AML-193 (cell line): Measurements from ENCODE around the gene TMEM243.
"Not testable (repeated sequence)": the region's sequence is repeated elsewhere in the genome, so short reads cannot be mapped to it uniquely, and the experiment has no call there.

Experiments
- DNase-seq, 2 experiments: peaks; one replicate each; lab custom pipeline; 2025; lab: John Stamatoyannopoulos, UW

TMEM243 gene

DNA sequence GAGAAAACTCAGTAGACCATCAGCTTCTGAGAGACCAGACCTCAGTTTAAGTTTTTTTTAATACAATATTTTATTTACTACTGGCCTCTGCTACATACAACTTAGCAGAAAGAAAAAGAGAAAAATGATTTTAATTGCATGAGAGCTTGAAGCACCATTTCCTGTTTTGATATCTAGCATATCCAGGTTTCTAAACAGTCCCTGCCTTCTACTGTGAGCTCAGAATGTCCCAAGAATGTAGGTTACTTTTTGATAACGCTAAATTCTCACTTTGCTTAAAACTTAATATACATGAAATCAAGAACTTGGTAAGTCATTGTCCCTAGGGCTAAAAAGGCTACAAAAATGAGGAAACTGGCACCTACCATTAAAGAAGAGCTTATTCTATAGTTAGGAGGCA is 7.0 kb downstream of the TMEM243 start:
- no peak for DNase-seq

DNA sequence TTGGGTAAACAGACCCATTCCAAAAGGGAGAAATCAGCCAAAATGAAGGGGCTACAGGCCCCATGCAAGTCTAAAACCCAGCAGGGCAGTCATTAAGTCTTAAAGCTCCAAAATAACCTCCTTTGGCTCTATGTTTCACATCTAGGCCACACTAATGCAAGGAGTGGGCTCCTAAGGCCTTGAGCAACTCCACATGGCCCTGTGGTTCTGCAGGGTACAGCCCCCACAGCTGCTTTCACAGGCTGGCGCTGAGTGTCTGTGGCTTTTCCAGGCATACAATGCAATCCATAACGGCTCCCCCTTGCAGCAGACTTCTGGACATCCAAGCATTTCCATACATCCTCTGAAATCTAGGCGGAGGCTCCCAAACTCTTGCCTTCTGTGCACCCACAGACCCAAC is 9.0 kb downstream of the TMEM243 start:
- DNase-seq, result no peak

DNA sequence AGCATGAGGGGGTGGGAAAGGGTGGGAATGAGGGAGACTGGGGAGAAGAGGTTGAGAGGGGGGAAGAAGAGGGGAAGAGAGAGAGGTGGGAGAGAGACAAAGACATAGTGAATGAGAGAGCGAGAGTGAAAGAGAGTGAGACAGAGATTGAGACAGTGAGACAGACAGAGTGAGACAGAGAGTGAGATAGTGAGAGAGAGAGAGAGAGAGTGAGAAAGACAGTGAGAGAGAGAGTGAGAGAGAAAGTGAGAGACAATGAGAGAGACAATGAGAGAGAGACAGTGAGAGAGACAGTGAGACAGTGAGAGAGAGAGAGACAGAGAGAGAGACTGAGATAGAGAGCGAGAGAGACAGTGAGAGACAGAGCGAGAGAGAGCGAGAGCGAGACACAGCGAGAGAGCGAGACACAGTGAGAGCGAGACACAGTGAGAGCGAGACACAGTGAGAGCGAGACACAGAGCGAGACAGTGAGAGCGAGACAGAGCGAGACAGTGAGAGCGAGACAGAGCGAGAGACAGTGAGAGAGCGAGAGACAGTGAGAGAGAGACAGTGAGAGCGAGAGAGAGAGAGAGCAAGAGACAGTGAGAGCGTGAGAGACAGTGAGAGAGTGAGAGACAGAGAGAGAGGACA is 10.1 kb downstream of the TMEM243 start:
- no peak for DNase-seq

DNA sequence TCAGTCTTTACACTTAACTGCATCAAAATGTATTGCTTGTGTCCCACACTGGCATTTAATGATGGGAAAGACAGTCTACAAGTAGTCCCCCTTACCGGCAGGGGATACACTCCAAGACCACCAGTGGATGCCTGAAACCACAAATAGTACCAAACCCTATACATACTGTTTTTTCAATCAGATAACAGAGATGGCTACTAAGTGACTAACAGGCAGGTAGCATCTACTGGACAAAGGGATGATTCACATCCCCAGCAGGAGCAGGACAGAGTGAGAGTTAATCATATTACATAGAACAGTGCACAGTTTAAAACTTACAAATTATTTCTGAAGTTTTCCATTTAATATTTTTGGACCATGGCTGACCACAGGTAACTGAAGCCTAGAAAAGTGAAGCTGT is 13.2 kb downstream of the TMEM243 start:
- DNase-seq, result no peak

DNA sequence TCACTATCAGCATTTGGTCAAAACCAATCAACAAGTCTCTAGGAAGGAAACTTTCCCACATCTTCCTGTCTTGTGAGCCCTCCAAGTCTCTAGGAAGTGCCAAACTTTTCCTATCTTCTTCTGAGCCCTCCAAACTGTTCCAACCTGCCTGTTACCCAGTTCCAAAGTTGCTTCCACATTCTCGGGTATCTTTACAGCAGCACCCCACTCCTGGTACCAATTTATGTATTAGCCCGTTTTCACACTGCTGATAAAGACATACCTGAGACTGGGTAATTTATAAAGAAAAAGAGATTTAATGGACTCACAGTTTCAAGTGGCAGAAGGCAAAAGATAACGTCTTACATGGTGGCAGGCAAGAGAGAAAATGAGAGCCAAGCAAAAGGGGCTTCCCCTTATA is 13.8 kb downstream of the TMEM243 start:
- not testable (repeated sequence) for DNase-seq

DNA sequence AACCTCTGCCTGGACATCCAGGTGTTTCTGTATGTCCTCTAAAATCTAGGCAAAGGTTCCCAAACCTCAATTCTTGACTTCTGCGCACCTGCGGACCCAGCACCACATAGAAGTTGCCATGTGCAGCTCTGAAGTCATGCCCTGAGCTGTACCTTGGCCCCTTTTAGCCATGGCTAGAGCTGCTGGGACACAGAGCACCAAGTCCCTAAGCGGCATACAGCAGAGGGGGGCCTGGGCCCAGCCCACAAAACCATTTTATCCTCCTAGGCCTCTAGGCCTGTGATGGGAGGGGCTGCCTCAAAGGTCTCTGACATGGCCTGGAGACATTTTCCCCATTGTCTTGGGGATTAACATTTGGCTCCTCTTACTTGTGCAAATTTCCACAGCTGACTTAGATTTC is 14.6 kb downstream of the TMEM243 start:
- DNase-seq, result no peak

DNA sequence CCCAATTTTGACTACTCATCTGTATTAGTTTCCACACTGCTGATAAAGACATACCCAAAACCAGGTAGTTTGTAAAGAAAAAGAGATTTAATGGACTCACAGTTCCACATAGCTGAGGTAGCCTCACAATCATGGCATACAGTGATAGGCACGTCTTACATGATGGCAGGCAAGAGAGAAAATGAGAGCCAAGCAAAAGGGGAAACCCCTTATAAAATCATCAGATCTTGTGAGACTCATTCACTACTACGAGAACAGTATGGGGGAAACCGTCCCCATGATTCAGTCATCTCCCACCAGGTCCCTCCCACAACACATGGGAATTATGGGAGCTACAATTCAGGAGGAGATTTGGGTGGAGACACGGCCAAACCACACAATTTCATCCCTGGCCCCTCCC is 15.6 kb downstream of the TMEM243 start:
- not testable (repeated sequence) for DNase-seq

DNA sequence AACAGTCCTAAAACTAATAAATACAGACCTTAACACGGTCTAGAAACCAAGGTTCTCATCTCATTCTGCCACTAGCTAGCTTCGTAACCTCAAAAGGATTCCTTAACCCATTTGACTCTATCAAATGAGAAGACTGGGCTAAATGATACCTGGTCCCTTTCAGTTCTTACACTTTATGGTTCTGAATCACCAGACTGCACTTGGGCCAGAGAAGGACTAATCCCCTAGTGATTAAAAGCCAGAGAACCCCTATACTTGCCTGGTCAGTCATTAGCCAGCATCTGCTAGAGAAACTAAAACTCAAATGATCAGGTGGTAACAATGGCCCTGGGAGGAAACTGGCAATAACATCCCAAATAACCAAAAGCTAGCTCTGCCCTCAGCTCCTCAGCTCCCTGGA is 16.8 kb downstream of the TMEM243 start:
- no peak for DNase-seq

DNA sequence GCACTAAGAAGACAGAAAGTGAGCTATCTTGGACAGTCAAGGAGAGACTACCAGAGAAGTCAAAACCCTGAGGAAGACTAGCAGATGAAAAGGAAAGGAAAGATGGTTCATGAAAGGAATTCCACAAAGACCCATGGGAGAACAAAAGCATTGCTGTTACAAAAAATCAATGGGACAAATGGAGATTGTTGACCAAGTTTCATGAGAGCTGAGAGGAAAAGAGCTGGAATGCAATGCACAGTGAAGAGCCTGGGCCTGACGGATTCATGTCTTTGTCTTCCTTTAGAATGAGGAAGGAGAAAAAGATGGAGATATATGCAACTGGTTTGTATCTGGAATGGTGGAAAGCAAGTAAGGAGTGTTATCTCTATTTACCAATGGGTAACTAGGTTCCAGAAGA is 17.3 kb downstream of the TMEM243 start:
- no peak for DNase-seq

DNA sequence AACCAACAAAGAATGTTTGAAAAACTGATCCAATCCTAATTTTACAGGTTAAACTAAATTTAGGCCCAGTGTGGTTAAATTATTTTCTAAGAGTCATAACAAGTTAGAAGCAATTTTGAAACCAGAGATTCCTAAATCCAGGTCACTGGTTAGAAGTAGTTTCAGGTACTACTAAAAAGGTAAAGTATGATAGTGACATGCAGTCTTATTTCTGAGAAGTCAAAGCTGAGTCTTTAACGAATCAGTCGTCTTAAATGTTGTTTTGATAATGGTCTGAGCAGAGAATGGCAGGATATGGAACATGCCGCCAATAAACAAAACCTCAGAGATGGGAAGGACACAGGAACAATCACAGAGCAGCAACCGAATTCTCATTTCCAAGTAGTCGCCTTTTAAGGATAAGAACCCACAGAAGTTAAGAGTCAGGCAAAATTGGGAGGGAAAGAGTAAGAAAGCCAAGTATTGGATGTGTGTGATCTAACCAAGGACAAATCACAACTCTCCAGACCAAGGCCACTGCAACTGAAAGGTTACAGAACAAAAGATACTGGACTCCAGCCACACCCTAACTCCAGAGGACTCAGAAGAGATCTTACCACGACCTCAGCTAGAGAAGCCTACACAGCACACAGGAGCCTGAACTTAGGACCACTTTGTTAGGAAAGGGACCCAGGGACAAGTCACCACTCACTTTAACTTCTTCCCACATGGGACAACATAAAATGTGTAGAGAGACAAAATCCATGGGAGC is 19.7 kb downstream of the TMEM243 start:
- no peak for DNase-seq

DNA sequence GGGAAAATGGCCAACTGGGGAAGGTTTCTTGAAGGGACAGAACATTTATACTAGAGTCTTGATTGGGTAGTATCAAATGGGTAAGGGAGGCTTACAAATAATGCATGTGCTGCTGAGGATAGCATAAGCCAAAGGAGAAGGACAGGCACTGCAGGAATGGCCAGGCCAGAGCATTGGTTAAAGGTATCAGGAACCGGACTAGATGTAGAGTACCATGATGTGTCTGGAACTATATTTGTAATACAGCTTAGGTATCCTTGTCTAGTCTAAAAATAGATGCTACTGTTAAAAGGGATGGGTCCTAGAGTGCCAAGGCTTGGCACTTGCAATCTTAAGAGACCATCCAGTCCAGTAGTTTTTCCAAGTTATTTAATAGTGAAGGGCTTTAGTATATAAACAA is 20.3 kb downstream of the TMEM243 start:
- no peak for DNase-seq

DNA sequence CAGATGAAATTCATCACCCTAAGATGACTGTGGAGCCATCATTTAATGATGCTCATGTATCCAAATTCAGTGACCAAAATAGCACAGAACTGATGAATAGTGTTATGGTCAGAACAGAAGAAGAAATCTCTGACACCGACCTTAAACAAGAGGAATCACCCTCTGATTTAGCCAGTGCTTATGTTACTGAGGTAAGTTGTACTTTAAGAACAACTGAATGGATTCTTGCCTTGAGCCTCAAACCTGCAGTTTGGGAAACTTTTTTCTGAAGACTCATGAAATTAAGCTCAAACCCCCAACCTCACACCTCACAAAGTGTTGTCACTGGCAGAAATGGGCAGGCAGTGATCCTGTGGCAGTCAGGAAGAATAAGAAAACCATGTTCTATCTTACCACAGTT is 25.6 kb downstream of the TMEM243 start:
- no peak for DNase-seq

DNA sequence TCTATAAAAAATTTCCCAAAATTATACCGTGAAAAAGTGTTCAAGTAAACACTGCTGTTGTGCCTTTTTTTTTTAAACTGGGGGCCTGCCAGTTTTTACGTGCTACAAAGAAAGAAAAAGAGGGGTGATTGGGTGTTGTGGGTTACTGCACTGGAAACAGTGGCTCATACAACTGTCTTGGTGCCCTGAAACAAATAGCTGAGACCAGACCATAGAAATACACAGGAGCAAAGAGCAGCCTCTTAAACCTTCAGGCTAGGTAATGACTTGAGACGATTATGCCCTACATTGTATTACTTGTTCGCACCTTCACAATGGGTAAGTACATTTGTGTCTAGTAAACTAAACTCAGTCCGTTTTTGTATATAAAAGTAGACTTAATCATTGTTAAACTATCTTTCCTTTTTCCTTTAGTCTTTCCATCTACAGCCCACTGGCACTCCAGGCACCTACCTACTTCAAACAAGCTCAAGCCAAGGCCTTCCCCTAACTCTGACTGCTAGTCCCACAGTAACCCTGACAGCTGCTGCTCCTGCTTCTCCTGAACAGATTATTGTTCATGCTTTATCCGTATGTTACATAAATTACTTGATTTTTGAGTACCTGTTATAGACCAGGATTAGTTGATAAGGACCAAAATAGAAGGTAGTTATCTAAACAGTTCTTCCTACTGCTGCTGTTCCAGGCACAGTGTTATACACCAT is 26.6 kb downstream of the TMEM243 start:
- no peak for DNase-seq

DNA sequence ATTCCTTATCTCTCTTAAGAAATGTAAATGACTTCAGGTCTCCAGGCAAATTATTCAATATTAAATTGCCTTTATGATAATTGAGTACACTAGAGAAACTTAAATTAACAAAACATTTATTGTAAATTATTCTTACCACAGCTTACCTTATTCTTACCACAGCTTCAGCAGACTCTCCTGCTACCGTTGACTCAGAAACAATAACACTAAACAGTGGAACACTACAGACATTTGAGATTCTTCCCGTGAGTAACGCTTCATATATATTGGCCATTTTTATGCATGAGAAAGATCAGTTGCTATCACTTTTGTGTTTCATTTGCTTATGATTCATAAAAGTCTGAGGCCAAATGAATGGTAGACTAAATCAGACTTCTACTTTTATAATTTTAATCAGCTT is 28.7 kb downstream of the TMEM243 start:
- DNase-seq, result no peak

DNA sequence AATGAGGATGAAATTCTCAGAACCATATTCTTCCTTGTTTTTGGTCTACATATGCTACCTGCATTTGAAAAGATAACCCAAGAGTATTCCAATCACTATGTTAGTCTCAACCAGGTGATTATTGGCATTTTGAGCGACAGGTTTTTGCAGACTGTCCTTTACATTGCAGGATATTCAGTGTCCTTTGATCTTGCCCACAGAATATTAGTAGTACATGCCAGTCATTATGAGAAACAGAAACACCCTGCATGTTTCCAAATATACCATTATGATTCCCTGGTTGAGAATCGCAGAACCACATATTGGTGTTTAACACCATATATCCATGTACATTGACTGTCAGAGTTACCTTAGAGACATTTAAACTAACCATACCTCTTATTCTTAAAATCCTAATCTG is 30.6 kb downstream of the TMEM243 start:
- no peak for DNase-seq

DNA sequence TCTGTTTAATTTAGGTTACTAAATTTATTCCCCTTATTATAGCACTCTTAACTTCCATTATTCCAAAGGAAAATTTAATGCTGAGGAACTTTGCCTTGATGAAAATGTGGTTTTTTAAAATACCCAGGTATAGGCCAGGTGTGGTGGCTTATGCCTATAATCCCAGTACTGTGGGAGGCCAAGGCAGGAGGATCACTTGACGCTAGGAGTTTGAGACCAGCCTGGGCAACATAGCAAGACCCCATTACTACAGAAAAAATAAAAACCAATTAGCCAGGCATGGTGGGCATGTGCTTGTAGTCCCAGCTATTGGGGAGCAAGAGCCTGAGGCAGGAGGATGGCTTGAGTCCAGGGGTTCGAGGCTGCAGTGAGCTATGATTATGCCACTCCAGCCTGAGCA is 32.4 kb downstream of the TMEM243 start:
- no peak for DNase-seq

DNA sequence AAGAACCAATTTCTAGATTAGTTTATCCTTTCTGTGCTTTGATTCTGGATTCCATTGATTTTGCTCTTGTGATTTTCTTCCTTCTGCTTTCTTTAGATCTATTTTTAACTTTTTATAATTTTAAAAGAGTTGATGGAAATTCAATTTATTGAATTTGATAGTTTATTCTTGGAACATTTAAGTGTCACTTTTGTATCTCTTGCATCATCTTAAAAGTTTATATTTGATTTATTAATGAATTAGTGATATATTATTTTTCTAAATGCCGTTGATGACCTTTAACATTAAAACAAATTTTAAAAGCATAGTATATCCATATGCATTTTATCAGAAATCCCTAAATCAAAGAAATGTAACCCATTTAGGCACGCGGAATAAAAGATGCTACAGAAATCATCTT is 40.4 kb downstream of the TMEM243 start:
- DNase-seq, result no peak

DNA sequence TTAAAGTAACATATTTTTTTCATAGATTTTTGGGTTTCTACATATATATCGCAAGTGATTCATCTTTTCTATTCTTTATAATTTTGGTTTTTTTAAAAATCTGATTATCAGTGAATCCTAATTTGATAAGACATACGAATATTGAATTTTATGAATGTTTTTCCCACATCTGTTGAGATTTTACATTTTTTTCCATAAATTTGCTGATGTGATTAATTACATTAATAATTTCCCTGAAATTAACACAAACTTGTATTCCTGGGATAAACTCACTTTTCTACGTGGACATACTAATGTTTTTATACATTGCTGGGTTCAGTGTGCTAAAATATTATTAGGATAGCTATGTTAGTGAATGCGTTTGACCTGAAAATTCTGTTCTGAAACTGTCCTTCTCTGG is 41.2 kb downstream of the TMEM243 start:
- DNase-seq, result no peak

DNA sequence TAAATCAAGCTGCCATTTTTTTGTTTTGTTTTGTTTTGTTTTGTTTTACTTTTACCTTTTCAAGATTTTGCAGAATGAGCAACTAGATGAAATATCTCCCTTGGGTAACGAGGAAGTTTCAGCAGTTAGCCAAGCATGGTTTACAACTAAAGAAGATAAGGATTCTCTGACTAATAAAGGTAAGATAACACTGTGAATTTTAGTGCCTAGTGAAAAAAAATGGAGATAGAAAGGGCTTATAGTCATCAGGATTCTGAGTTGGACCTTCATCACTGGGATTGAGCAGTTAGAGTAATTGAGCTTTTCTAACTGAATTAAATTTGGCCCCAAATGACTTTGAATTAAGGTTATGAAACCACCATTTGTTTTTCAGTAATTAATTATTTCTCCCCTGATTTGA is 46.1 kb downstream of the TMEM243 start:
- no peak for DNase-seq

DNA sequence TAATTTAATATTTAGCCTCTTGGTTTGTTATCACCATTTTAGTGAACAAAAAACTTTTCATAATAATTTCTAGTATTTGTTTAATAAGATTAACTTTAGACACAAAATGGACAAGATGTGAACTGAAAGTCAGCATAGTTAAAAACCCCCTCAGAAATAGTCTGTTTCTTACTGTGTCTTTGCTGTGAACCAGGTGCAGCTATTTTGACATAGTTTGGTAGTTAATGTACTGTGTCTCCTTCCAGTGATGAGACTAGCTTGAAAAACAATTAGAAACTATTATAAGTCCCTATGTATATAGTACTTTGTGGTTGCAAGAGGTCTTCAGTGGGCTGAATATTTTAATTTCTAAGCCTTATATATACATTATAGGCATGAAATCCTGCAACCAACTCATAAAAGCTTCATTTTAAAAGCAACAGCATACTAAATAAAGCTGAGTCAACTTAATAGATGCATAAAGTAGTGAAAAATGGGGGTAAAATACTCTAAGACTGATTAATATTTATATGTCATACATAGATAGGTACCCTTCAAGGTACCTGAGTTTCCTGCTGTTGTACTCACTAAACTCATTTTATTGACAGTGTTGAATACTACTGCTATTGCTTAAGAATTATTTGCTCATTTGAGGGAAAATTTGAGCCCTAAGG is 48.1 kb downstream of the TMEM243 start:
- DNase-seq, result no peak

DNA sequence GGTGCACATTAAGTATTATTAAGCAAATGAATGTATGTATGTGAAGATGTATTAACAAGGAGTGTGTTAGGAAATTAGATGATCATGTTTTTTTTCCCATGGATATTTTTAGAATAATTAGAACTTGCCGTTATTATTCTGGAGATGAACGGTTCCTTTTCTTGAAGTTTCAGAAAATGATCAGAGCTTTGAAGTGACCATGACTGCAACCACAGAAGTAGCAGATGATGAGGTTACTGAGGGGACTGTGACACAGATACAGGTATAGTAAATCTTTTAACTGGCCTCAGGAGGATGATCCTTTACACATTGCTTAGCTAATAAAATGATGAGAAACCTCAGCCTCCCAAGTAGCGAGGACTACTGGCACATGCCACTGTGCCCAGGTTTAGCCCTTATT is 48.7 kb downstream of the TMEM243 start:
- no peak for DNase-seq

DNA sequence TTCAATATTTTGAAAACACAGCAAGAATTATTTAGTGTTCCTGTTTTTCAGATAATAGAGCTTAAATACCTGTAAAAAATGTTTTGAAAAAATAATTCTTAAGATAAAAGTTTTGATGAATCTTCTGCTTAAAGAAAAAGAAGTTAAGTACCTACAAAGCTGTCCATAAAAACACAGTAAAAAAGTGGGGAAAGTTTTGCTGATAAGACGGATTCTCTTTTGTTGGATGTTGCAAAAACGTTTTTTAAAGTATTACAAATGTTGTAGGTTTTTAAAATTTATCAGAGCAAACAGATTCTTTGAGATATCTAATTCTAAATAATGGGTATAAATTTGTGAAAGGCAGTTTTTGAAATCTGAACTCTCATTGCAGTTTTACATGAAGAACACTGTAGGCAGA is 55.1 kb downstream of the TMEM243 start:
- no peak for DNase-seq

DNA sequence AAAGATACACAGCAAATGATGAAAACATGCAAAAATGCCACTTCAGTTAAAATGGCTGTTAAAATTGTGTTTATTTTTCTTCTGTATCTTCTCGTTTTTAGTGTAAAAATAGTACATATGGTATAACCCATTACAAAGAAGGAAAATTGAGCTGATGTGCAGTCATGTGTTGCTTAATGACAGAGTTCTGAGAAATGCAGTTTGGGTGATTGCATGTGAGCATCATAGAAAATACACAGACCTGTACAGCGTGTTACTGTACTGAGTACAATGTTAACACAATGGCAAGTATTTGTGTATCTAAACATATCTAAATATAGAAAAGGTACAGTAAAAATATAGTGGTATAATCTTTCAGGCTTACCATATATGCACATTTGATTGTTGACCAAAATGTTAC is 60.0 kb downstream of the TMEM243 start:
- no peak for DNase-seq
